PFSK-1 (cell line): ENCODE measurements around the gene CCDC171.

ENCODE experiments used
- FOXP2 ChIP-seq: optimal IDR thresholded peaks from 2 replicates; pipeline ENCODE3; 2011; ENCODE audit warnings: borderline replicate concordance, control low read depth, inconsistent platforms; ENCODE audit not compliant: insufficient read depth; ENCODE audit errors: extremely low read length, extremely low read depth
- POLR2AphosphoS5 ChIP-seq: IDR thresholded peaks from 2 replicates; pipeline ENCODE4 v1.6.1; 2012; ENCODE audit warnings: low read depth, mild to moderate bottlenecking, control low read depth, low read length, moderate library complexity
- TAF1 ChIP-seq: IDR thresholded peaks from 2 replicates; pipeline ENCODE4 v1.6.1; 2012; ENCODE audit warnings: low read length, control low read depth, borderline replicate concordance; ENCODE audit not compliant: insufficient read depth

GRCh38 chr9:15522130-15522755 is 30.6 kb upstream of the CCDC171 start:
- TF ChIP-seq TAF1 (no peak), POLR2AphosphoS5 (no peak), FOXP2 (no peak)
